ENCODE data around the gene PHAF1. TPM values are rescaled to one million over a fixed set of nuclear protein-coding genes. Genes with fewer than 3 reads are reported as not detected.

PHAF1 gene
- total RNA-seq, 1 donor from 2014 or later, result 27.1 TPM

DNA sequence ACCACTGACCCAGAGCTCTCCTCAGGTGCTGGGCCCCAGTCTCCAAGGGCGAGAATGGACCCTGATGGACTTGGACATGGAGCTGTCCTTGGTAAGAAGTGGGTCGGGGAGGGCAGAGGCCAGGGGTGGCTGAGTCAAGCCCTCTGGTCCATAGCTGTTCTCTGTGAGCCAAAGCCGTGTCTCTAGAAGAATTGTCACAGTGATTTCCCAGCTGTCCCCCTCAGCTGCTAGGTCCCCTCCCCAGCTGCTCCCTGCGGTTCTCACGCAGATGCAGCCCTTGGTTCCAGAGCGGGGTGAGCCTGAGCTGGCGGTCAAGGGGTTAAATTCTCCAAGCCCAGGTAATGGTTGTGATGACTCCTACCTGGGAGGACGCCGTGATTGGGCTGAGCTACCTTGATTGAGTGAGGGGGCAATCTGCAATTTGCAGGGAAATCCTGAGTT lies 59.3 kb downstream of the PHAF1 start:
- Mint-ChIP-seq H3K36me3 (ENCODE audit: unreplicated experiment) (peaks cover 5% of the 10 kb centered on the region), H3K27ac (ENCODE audit: unreplicated experiment) (no peak overlapping the region), H3K9me3 (ENCODE audit: unreplicated experiment) (peaks cover 7% of the 10 kb centered on the region), H3K27me3 (ENCODE audit: unreplicated experiment) (peaks cover 34% of the 10 kb centered on the region), H3K4me1 (ENCODE audit: low read depth, unreplicated experiment) (peaks cover 9% of the 10 kb centered on the region), H3K4me3 (ENCODE audit: unreplicated experiment) (peak overlapping the region; percentile 61)
- TF ChIP-seq, protein P1, sequence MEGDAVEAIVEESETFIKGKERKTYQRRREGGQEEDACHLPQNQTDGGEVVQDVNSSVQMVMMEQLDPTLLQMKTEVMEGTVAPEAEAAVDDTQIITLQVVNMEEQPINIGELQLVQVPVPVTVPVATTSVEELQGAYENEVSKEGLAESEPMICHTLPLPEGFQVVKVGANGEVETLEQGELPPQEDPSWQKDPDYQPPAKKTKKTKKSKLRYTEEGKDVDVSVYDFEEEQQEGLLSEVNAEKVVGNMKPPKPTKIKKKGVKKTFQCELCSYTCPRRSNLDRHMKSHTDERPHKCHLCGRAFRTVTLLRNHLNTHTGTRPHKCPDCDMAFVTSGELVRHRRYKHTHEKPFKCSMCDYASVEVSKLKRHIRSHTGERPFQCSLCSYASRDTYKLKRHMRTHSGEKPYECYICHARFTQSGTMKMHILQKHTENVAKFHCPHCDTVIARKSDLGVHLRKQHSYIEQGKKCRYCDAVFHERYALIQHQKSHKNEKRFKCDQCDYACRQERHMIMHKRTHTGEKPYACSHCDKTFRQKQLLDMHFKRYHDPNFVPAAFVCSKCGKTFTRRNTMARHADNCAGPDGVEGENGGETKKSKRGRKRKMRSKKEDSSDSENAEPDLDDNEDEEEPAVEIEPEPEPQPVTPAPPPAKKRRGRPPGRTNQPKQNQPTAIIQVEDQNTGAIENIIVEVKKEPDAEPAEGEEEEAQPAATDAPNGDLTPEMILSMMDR (IDR thresholded peaks at IDR 0.05; ENCODE audit: partially characterized antibody, unreplicated experiment), result no peak
- DNase-seq, result peak; percentile 22

DNA sequence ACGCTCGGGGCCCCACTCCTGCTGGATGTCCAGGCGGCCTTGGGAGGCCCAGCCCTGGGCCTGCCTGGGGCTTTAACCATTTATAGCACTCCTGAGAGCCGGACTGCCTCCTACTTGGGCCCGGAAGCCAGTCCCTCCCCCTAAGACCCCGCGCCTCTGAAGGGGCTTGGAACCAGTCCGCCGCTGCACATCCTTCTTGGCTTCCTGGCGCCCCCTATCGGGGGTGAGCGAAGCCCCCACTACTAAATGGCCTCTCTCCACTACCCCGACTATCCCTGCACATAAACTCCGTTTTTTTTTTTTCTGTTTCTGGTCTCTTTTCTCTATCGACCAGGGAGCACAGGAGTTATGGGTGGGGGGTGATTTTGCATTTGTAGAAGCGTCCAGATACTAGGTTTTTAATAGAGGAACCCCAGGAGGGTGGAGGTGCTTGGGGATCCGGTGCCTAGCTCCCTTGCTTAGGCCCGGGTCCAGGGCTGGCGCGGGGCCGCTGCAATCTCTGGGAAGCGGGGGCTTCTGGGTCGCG lies 60.0 kb downstream of the PHAF1 start:
- peak overlapping the region; percentile 88 for H3K4me3 Mint-ChIP-seq (ENCODE audit: unreplicated experiment)
- peaks cover 9% of the 10 kb centered on the region for H3K4me1 Mint-ChIP-seq (ENCODE audit: low read depth, unreplicated experiment)
- peaks cover 7% of the 10 kb centered on the region for H3K9me3 Mint-ChIP-seq (ENCODE audit: unreplicated experiment)
- TF ChIP-seq, protein P1 (IDR thresholded peaks at IDR 0.05; ENCODE audit: partially characterized antibody, unreplicated experiment), result peak; percentile 90
- H3K36me3 Mint-ChIP-seq (ENCODE audit: unreplicated experiment), result peaks cover 5% of the 10 kb centered on the region
- peak; percentile 87 for DNase-seq
- peaks cover 32% of the 10 kb centered on the region for H3K27me3 Mint-ChIP-seq (ENCODE audit: unreplicated experiment)
- peak overlapping the region; percentile 59 for H3K27ac Mint-ChIP-seq (ENCODE audit: unreplicated experiment)

DNA sequence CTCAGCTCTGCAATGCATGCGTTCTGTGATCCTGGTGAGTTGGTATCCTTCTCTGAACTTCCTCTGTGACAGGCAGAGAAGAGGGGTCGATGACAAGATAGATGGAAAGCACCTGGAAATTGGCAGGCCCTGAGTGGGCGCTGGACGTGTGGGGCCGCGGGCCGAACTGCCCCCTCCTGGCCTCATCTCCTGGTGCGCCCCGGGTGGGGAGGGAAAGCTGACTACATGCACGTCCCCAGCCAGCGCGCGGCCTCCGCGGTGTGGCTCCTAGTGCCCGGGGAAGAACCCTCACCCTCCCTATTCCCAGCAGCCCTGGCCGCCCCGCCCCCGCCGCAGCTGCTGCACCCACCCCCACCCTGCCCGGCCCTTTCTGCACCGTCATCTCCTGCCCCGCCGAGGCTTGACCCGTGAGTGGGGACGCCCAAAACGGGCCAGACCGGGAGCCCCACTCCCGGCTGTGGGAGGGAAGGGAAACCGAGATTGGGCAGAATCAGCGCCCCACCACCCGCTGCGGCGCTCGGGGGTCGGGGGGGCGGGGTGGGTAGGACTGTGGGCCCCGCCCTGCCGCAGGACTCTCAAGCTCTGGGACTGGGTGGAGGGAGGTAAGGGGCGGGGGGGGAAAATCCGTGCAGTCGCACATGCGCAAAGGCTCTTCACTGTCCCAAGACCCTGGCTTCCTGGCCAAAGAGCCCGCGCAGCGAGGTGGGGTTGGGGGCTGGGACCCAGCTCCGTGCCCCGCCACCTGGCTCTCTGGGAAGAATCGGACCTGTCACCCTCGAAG lies 60.6 kb downstream of the PHAF1 start, which contains the start of gene NOL3:
Gene NOL3, plus strand, starts transcription at position 371 of the 781 bp plus-strand sequence.
- peak within 1 kb of the TSS; percentile 88 for H3K4me3 Mint-ChIP-seq (ENCODE audit: unreplicated experiment)
- DNase-seq, result peak; percentile 70

DNA sequence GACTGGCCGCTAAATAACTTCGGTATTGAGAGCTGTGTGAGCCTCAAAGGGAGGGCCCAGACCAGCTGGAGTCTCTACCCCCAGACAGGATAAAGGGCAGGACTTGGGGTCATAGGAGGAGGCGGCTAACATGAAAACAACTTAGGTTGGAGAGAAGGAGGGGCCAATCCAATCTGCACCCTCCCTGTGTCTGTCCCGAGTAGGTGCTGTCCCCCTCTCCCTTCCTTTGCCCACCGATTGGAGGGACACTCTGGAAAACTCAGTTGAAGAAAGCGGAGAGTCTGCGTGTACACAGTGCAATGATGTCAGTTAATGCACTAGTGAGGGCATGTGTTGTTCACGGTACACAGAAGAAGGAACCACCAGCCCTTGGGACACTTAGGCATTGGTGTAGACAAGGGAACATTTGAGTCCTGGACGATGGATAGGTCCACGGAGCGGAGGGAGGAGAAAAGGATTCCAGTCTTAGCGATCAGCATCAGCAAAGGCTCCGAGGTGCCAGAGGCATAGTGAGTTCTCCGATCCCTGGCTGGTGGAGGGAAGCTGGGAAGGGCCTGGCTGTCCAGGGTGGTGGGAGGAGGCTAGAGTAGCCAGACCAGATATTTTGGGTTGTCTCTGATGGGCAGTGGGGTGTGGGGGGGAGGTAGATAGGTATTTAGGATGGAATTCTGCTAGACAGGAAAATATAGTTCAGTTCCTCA lies 61.4 kb downstream of the PHAF1 start:
- peaks cover 32% of the 10 kb centered on the region for H3K27me3 Mint-ChIP-seq (ENCODE audit: unreplicated experiment)
- TF ChIP-seq, protein P1 (IDR thresholded peaks at IDR 0.05; ENCODE audit: partially characterized antibody, unreplicated experiment), result no peak
- DNase-seq, result no peak
- H3K27ac Mint-ChIP-seq (ENCODE audit: unreplicated experiment), result peak overlapping the region; percentile 2
- H3K4me1 Mint-ChIP-seq (ENCODE audit: low read depth, unreplicated experiment), result peaks cover 11% of the 10 kb centered on the region
- peaks cover 5% of the 10 kb centered on the region for H3K36me3 Mint-ChIP-seq (ENCODE audit: unreplicated experiment)
- peaks cover 9% of the 10 kb centered on the region for H3K9me3 Mint-ChIP-seq (ENCODE audit: unreplicated experiment)
- peak overlapping the region; percentile 78 for H3K4me3 Mint-ChIP-seq (ENCODE audit: unreplicated experiment)

More for the DNA sequence above, 60.6 kb downstream of the PHAF1 start, which contains the start of gene NOL3:
- H3K36me3 Mint-ChIP-seq (ENCODE audit: unreplicated experiment), result peaks cover 5% of the 10 kb centered on the region
- H3K4me1 Mint-ChIP-seq (ENCODE audit: low read depth, unreplicated experiment), result peaks cover 9% of the 10 kb centered on the region
- peak within 1 kb of the TSS; percentile 59 for H3K27ac Mint-ChIP-seq (ENCODE audit: unreplicated experiment)
- H3K9me3 Mint-ChIP-seq (ENCODE audit: unreplicated experiment), result peaks cover 7% of the 10 kb centered on the region
- H3K27me3 Mint-ChIP-seq (ENCODE audit: unreplicated experiment), result peaks cover 30% of the 10 kb centered on the region
- TF ChIP-seq, protein P1 (IDR thresholded peaks at IDR 0.05; ENCODE audit: partially characterized antibody, unreplicated experiment), result no peak
